Measurements from ENCODE around the gene MRPL48. TPM values are rescaled to one million over a fixed set of nuclear protein-coding genes. Genes with fewer than 3 reads are reported as not detected.

The MRPL48 gene
- total RNA-seq, 1 experiment from 2014 or later, result 41.6 TPM

DNA sequence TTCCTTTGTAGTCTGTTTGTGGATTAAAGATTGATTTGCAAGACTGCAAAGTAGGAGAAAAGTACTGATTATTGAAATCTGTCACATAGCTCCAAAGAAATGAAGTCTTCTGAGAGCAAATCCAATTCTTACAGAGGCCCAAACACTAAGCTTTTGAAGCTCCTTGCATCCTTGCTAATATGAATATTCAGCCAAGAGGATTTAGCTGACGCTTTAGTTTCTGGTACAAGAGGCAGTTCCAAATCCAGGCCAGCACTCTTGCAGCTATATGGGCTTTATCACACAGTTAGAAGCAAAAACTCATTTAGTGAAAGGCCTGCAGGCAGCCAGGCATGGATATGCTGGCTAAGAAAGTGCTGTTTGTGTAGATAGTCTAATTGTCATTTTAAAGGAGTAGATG is 101.9 kb downstream of the MRPL48 start:
- no peak overlapping the region for H3K4me3 ChIP-seq (ENCODE audit: low read length)
- peaks cover 35% of the 10 kb centered on the region for H3K36me3 ChIP-seq (ENCODE audit: insufficient read depth, low read length)
- no peaks in the 10 kb centered on the region for H3K9me3 ChIP-seq (ENCODE audit: low read length)
- no peak overlapping the region for H2AFZ ChIP-seq (ENCODE audit: low read length)
- H3K9ac ChIP-seq (ENCODE audit: low read length), result no peak overlapping the region
- no peaks in the 10 kb centered on the region for H3K4me1 ChIP-seq (ENCODE audit: low read length)
- DNase-seq, result no peak
- H3K4me2 ChIP-seq (ENCODE audit: low read depth, low read length, poor library complexity, severe bottlenecking), result no peak overlapping the region
- no peaks in the 10 kb centered on the region for H4K20me1 ChIP-seq (ENCODE audit: insufficient read depth, low read depth, low read length)
- H3K79me2 ChIP-seq (ENCODE audit: low read length), result peaks cover 11% of the 10 kb centered on the region
- no peak overlapping the region for H3K27ac ChIP-seq (ENCODE audit: low read length)
- no peaks in the 10 kb centered on the region for H3K9me2 ChIP-seq (replicated peaks; ENCODE audit: insufficient read depth, low read length)
- no peaks in the 10 kb centered on the region for H3K27me3 ChIP-seq (ENCODE audit: low read length)

DNA sequence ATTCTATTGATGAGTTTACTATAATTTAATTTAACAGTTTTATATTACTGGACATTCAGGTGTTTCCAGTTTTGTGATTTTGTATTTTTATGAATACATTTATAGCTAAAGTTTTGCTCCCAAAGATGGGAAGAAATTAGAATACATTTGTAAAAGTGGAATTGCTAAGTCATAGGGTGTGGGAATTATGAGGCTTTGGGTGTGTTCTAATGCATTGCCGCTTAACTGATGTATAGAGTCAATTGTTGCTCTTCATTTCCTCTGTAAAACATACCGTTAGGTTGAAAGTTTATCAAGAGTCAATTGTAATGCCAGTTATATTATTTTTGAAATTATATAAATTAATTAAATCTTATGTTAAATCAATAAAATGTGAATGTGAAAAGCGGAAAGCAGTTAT is 105.4 kb downstream of the MRPL48 start:
- Histone ChIP-seq H3K79me2 (ENCODE audit: low read length) (peaks cover 8% of the 10 kb centered on the region), H3K9me2 (replicated peaks; ENCODE audit: insufficient read depth, low read length) (no peaks in the 10 kb centered on the region), H4K20me1 (ENCODE audit: insufficient read depth, low read depth, low read length) (no peaks in the 10 kb centered on the region), H3K36me3 (ENCODE audit: insufficient read depth, low read length) (peaks cover 30% of the 10 kb centered on the region), H3K4me1 (ENCODE audit: low read length) (no peaks in the 10 kb centered on the region), H3K27ac (ENCODE audit: low read length) (no peak overlapping the region), H3K9me3 (ENCODE audit: low read length) (no peaks in the 10 kb centered on the region), H3K4me3 (ENCODE audit: low read length) (no peak overlapping the region), H3K27me3 (ENCODE audit: low read length) (no peaks in the 10 kb centered on the region), H3K4me2 (ENCODE audit: low read depth, low read length, poor library complexity, severe bottlenecking) (no peak overlapping the region), H2AFZ (ENCODE audit: low read length) (no peak overlapping the region), H3K9ac (ENCODE audit: low read length) (no peak overlapping the region)
- DNase-seq, result no peak

DNA sequence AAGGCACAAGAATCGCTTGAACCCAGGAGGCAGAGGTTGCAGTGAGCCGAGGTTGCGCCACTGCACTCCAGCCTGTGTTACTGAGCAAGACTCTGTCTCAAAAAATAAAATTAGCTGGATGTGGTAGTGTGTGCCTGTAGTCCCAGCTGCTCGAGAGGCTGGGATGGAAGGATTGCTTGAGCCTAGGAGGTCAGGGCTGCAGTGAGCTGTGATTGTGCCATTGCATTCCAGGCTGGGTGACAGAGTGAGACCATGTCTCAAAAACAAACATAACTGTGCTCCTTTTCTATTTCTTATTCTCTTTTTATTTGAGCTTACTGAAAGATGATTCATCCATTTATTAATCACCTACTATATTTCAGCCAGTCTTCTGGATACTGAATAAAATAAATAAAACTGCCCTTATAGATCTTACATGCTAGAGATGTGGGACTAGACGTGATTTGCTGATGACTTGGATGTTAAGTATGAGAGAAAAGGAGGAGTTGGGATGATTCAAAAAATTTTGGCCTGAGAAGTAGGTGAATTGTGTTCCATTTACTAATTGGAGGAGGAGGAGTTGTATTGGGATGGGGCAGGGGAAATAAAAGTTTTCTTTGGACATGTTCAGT is 107.2 kb downstream of the MRPL48 start:
- Histone ChIP-seq H3K9me2 (replicated peaks; ENCODE audit: insufficient read depth, low read length) (no peaks in the 10 kb centered on the region), H4K20me1 (ENCODE audit: insufficient read depth, low read depth, low read length) (no peaks in the 10 kb centered on the region), H3K4me1 (ENCODE audit: low read length) (no peaks in the 10 kb centered on the region), H3K9me3 (ENCODE audit: low read length) (no peaks in the 10 kb centered on the region), H3K27me3 (ENCODE audit: low read length) (no peaks in the 10 kb centered on the region), H3K79me2 (ENCODE audit: low read length) (peaks cover 8% of the 10 kb centered on the region; the same call in 1 of the 2 replicates), H3K36me3 (ENCODE audit: insufficient read depth, low read length) (peaks cover 30% of the 10 kb centered on the region), H3K9ac (ENCODE audit: low read length) (no peak overlapping the region), H3K27ac (ENCODE audit: low read length) (no peak overlapping the region), H3K4me2 (ENCODE audit: low read depth, low read length, poor library complexity, severe bottlenecking) (no peak overlapping the region), H2AFZ (ENCODE audit: low read length) (no peak overlapping the region), H3K4me3 (ENCODE audit: low read length) (no peak overlapping the region)
- no peak for DNase-seq

GRCh38 chr11:73902303-73902702 is 114.6 kb downstream of the MRPL48 start:
- no peak overlapping the region for H3K4me3 ChIP-seq (ENCODE audit: low read length)
- H3K79me2 ChIP-seq (ENCODE audit: low read length), result no peaks in the 10 kb centered on the region
- H2AFZ ChIP-seq (ENCODE audit: low read length), result no peak overlapping the region
- H3K9ac ChIP-seq (ENCODE audit: low read length), result no peak overlapping the region
- H4K20me1 ChIP-seq (ENCODE audit: insufficient read depth, low read depth, low read length), result no peaks in the 10 kb centered on the region
- DNase-seq, result no peak
- H3K27me3 ChIP-seq (ENCODE audit: low read length), result no peaks in the 10 kb centered on the region
- peaks cover 13% of the 10 kb centered on the region; the same call in 1 of the 2 replicates for H3K36me3 ChIP-seq (ENCODE audit: insufficient read depth, low read length)
- no peak overlapping the region for H3K4me2 ChIP-seq (ENCODE audit: low read depth, low read length, poor library complexity, severe bottlenecking)
- H3K4me1 ChIP-seq (ENCODE audit: low read length), result no peaks in the 10 kb centered on the region
- no peak overlapping the region for H3K27ac ChIP-seq (ENCODE audit: low read length)
- H3K9me2 ChIP-seq (replicated peaks; ENCODE audit: insufficient read depth, low read length), result no peaks in the 10 kb centered on the region
- no peaks in the 10 kb centered on the region for H3K9me3 ChIP-seq (ENCODE audit: low read length)

DNA sequence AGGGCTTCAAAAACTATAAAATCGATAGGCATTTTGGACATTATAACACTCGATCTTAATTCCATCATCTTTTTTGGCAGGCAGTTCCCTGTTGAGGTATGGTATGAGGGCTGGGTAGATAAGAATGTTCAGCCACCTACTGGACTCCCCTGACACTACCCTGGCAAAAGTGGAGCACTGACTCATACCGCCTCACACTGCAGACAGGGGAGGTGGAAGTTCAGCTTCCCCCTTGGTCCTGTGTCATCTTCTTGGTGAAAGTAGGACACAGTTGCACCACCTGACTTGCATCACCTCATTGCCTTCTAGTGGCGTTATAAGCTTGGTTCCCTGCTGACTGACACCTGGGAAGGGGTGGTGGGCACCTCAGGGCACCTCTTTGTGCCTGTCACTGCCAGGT is 119.5 kb downstream of the MRPL48 start:
- no peaks in the 10 kb centered on the region for H3K9me2 ChIP-seq (replicated peaks; ENCODE audit: insufficient read depth, low read length)
- DNase-seq, result no peak
- H3K9ac ChIP-seq (ENCODE audit: low read length), result no peak overlapping the region
- no peak overlapping the region for H3K27ac ChIP-seq (ENCODE audit: low read length)
- H3K4me2 ChIP-seq (ENCODE audit: low read depth, low read length, poor library complexity, severe bottlenecking), result no peak overlapping the region
- H3K4me3 ChIP-seq (ENCODE audit: low read length), result no peak overlapping the region
- no peaks in the 10 kb centered on the region for H3K9me3 ChIP-seq (ENCODE audit: low read length)
- no peaks in the 10 kb centered on the region for H3K4me1 ChIP-seq (ENCODE audit: low read length)
- no peaks in the 10 kb centered on the region for H3K27me3 ChIP-seq (ENCODE audit: low read length)
- no peaks in the 10 kb centered on the region for H3K79me2 ChIP-seq (ENCODE audit: low read length)
- H4K20me1 ChIP-seq (ENCODE audit: insufficient read depth, low read depth, low read length), result no peaks in the 10 kb centered on the region
- peaks cover 20% of the 10 kb centered on the region for H3K36me3 ChIP-seq (ENCODE audit: insufficient read depth, low read length)
- no peak overlapping the region for H2AFZ ChIP-seq (ENCODE audit: low read length)

DNA sequence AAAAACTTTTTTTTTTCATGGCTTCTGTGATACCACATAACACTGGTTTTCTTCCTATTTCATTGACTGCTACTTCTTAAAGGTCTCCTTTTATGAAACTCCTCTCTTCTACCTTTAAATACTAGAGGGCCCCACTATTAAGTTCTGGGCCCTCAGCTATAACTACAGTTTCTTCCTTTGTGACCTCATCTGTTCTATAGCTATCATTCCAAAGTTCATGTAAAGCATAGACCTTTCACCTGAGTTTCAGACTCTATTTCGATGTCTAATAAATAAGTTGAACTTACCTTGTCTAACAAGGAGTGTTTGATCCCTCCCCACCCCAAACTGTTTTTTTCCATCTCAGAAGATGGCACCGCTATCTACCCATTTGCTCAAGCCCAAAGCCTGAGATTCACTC is 124.4 kb downstream of the MRPL48 start:
- no peak overlapping the region for H3K9ac ChIP-seq (ENCODE audit: low read length)
- H3K4me2 ChIP-seq (ENCODE audit: low read depth, low read length, poor library complexity, severe bottlenecking), result no peak overlapping the region
- H3K27me3 ChIP-seq (ENCODE audit: low read length), result no peaks in the 10 kb centered on the region
- no peak overlapping the region for H2AFZ ChIP-seq (ENCODE audit: low read length)
- no peak overlapping the region for H3K27ac ChIP-seq (ENCODE audit: low read length)
- no peaks in the 10 kb centered on the region for H3K9me3 ChIP-seq (ENCODE audit: low read length)
- H3K36me3 ChIP-seq (ENCODE audit: insufficient read depth, low read length), result peaks cover 15% of the 10 kb centered on the region
- H3K9me2 ChIP-seq (replicated peaks; ENCODE audit: insufficient read depth, low read length), result no peaks in the 10 kb centered on the region
- no peak for DNase-seq
- H3K79me2 ChIP-seq (ENCODE audit: low read length), result no peaks in the 10 kb centered on the region
- H3K4me1 ChIP-seq (ENCODE audit: low read length), result no peaks in the 10 kb centered on the region
- no peaks in the 10 kb centered on the region for H4K20me1 ChIP-seq (ENCODE audit: insufficient read depth, low read depth, low read length)
- H3K4me3 ChIP-seq (ENCODE audit: low read length), result no peak overlapping the region

- no peak for DNase-seq
- Histone ChIP-seq H3K9me3 (ENCODE audit: low read length) (no peaks in the 10 kb centered on the region), H3K9me2 (replicated peaks; ENCODE audit: insufficient read depth, low read length) (no peaks in the 10 kb centered on the region), H3K36me3 (ENCODE audit: insufficient read depth, low read length) (peaks cover 16% of the 10 kb centered on the region; the same call in 1 of the 2 replicates), H3K27me3 (ENCODE audit: low read length) (no peaks in the 10 kb centered on the region), H2AFZ (ENCODE audit: low read length) (no peak overlapping the region), H3K4me2 (ENCODE audit: low read depth, low read length, poor library complexity, severe bottlenecking) (no peak overlapping the region), H3K9ac (ENCODE audit: low read length) (no peak overlapping the region), H3K27ac (ENCODE audit: low read length) (no peak overlapping the region), H3K4me1 (ENCODE audit: low read length) (no peaks in the 10 kb centered on the region), H4K20me1 (ENCODE audit: insufficient read depth, low read depth, low read length) (no peaks in the 10 kb centered on the region), H3K4me3 (ENCODE audit: low read length) (no peak overlapping the region), H3K79me2 (ENCODE audit: low read length) (no peaks in the 10 kb centered on the region)
These were observed 125.8 kb downstream of the MRPL48 start for GRCh38 chr11:73913472-73913871.

DNA sequence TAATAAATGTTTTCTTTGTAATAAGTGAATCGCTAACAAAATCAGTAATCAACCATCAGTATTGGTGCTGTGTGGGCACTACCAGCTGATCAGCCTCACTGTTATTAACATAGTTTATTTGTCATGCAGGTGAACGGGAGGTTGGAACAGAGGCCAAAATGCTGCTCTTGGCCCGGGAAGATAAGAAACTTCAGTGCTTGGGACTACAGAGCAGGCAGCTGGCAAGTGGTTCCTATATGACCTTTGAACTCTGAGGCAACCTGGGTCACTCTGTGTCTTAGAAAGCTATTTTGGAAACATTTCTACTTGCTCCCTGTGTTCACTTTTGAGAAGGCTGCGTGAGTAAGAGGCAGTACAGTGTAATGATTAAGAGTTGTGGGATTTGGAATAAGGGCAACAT is 126.6 kb downstream of the MRPL48 start:
- DNase-seq, result no peak
- Histone ChIP-seq H3K4me3 (ENCODE audit: low read length) (no peak overlapping the region), H3K9me3 (ENCODE audit: low read length) (no peaks in the 10 kb centered on the region), H3K79me2 (ENCODE audit: low read length) (no peaks in the 10 kb centered on the region), H3K27ac (ENCODE audit: low read length) (no peak overlapping the region), H3K36me3 (ENCODE audit: insufficient read depth, low read length) (peaks cover 21% of the 10 kb centered on the region), H3K4me1 (ENCODE audit: low read length) (no peaks in the 10 kb centered on the region), H2AFZ (ENCODE audit: low read length) (no peak overlapping the region), H3K4me2 (ENCODE audit: low read depth, low read length, poor library complexity, severe bottlenecking) (no peak overlapping the region), H3K27me3 (ENCODE audit: low read length) (no peaks in the 10 kb centered on the region), H3K9ac (ENCODE audit: low read length) (no peak overlapping the region), H3K9me2 (replicated peaks; ENCODE audit: insufficient read depth, low read length) (no peaks in the 10 kb centered on the region), H4K20me1 (ENCODE audit: insufficient read depth, low read depth, low read length) (no peaks in the 10 kb centered on the region)
